GM21576 (cell line): Measurements from ENCODE around the gene ARMC3.
"Not testable (repeated sequence)": the region's sequence is repeated elsewhere in the genome, so short reads cannot be mapped to it uniquely, and the experiment has no call there.

ENCODE experiments used
- ATAC-seq: cut with Tn5 transposase; IDR thresholded peaks from one replicate; pipeline ENCODE4 v1.9.1; 2021; ENCODE audit warnings: mild to moderate bottlenecking, moderate library complexity; ENCODE audit not compliant: unreplicated experiment

ARMC3 gene

GRCh38 chr10:22927661-22928403, at the start of gene ARMC3:
Gene ARMC3, plus strand, starts transcription at chr10:22928053. Its CDS starts 3,944 bp downstream, at chr10:22931997.
- peak; percentile 71 for ATAC-seq

- no peak for ATAC-seq
Measured at GRCh38 chr10:22891797-22892196, 36.1 kb upstream of the ARMC3 start.

GRCh38 chr10:22893781-22894180, 34.1 kb upstream of the ARMC3 start:
- ATAC-seq = no peak

GRCh38 chr10:22894714-22895113, 33.1 kb upstream of the ARMC3 start:
- no peak for ATAC-seq

GRCh38 chr10:22895252-22895651, 32.6 kb upstream of the ARMC3 start:
- no peak for ATAC-seq

GRCh38 chr10:22897371-22897770, 30.5 kb upstream of the ARMC3 start:
- no peak for ATAC-seq

GRCh38 chr10:22899307-22899706, 28.5 kb upstream of the ARMC3 start:
- no peak for ATAC-seq

- ATAC-seq = no peak
Measured at GRCh38 chr10:22899775-22900174, 28.1 kb upstream of the ARMC3 start.

GRCh38 chr10:22900841-22901601, 26.8 kb upstream of the ARMC3 start:
- no peak for ATAC-seq

- not testable (repeated sequence) for ATAC-seq
Measured at GRCh38 chr10:22902147-22902546, 25.7 kb upstream of the ARMC3 start.

- no peak for ATAC-seq
Measured at GRCh38 chr10:22903694-22904093, 24.2 kb upstream of the ARMC3 start.

- no peak for ATAC-seq
Measured at GRCh38 chr10:22906767-22907166, 21.1 kb upstream of the ARMC3 start.

- ATAC-seq = no peak
Measured at GRCh38 chr10:22908837-22909236, 19.0 kb upstream of the ARMC3 start.

GRCh38 chr10:22909673-22910072, 18.2 kb upstream of the ARMC3 start:
- ATAC-seq = not testable (repeated sequence)

- no peak for ATAC-seq
Measured at GRCh38 chr10:22911067-22911466, 16.8 kb upstream of the ARMC3 start.

GRCh38 chr10:22911889-22912762, 15.7 kb upstream of the ARMC3 start:
- no peak for ATAC-seq

GRCh38 chr10:22912763-22913384, 15.0 kb upstream of the ARMC3 start:
- no peak for ATAC-seq

- no peak for ATAC-seq
Measured at GRCh38 chr10:22913474-22914092, 14.3 kb upstream of the ARMC3 start.

GRCh38 chr10:22915314-22915713, 12.5 kb upstream of the ARMC3 start:
- no peak for ATAC-seq

GRCh38 chr10:22925088-22925487, 2.8 kb upstream of the ARMC3 start:
- no peak for ATAC-seq
